GM21447 (cell line): ENCODE results near the gene AGAP1.

Experiments used
- ATAC-seq: cut with Tn5 transposase; IDR thresholded peaks from one replicate; pipeline ENCODE4 v1.9.1; 2021; ENCODE audit not compliant: unreplicated experiment

AGAP1 gene

GRCh38 chr2:235658351-235659174 is 164.7 kb downstream of the AGAP1 start:
- ATAC-seq: no peak

- ATAC-seq: no peak
Measured at GRCh38 chr2:235659767-235660322, 166.0 kb downstream of the AGAP1 start.

GRCh38 chr2:235660484-235661082 is 166.7 kb downstream of the AGAP1 start:
- no peak for ATAC-seq

GRCh38 chr2:235661167-235661937 is 167.5 kb downstream of the AGAP1 start:
- no peak for ATAC-seq

GRCh38 chr2:235661952-235662351 is 168.1 kb downstream of the AGAP1 start:
- ATAC-seq: no peak

- ATAC-seq: no peak
Measured at GRCh38 chr2:235663875-235664274, 170.0 kb downstream of the AGAP1 start.

- no peak for ATAC-seq
Measured at GRCh38 chr2:235665661-235666212, 171.9 kb downstream of the AGAP1 start.

GRCh38 chr2:235666213-235666781 is 172.5 kb downstream of the AGAP1 start:
- ATAC-seq: no peak

- no peak for ATAC-seq
Measured at GRCh38 chr2:235668782-235669181, 174.9 kb downstream of the AGAP1 start.

GRCh38 chr2:235669269-235669831 is 175.5 kb downstream of the AGAP1 start:
- no peak for ATAC-seq

- ATAC-seq: no peak
Measured at GRCh38 chr2:235669983-235670962, 176.4 kb downstream of the AGAP1 start.

GRCh38 chr2:235670974-235671787 is 177.3 kb downstream of the AGAP1 start:
- no peak for ATAC-seq

GRCh38 chr2:235672720-235673119 is 178.9 kb downstream of the AGAP1 start:
- no peak for ATAC-seq

- no peak for ATAC-seq
Measured at GRCh38 chr2:235674146-235674545, 180.3 kb downstream of the AGAP1 start.

- no peak for ATAC-seq
Measured at GRCh38 chr2:235674812-235675211, 181.0 kb downstream of the AGAP1 start.

- ATAC-seq: no peak
Measured at GRCh38 chr2:235675678-235676535, 182.1 kb downstream of the AGAP1 start.

- ATAC-seq: no peak
Measured at GRCh38 chr2:235676536-235676799, 182.6 kb downstream of the AGAP1 start.

- no peak for ATAC-seq
Measured at GRCh38 chr2:235677276-235677788, 183.5 kb downstream of the AGAP1 start.
